ENCODE results near the gene NELL1.

NELL1 gene

DNA sequence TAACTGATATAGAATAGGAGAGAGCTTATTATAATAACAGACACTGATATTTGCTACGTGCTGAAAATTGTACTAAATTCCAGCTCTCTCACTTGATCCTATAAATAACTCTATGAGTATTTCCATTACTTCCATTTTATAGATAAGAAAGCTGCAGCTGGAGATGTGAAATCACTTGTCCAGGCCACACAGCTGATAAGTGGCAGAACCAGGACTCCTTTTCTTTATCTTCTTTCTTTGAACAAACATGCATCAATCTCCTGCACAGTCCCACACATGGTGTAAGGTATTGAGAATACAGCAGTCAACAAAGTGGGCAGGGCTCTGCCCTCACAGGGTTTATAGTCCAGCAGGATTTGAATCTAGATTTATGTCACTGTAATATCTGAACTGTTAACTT is 652.1 kb downstream of the NELL1 start:
- no peak for DNase-seq (ENCODE audit: low read depth, low spot score)

DNA sequence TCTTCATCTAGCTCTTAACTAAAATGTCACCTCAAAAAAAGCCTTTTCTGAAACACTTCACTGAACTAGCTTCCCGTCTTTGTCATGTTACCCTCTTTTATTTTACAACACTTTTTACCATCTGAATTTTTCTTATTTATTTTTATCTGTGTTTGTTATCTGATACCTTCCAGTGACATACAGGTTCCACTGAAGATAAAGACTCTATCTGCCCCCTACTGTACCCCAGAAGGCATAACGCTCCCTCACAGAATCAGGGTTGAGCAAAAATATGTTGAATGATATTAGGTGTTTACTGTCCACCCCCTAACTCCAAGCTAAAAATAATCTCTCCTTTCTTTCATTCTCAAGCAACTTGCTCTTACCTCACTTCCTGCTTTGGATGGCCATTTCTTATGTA is 654.2 kb downstream of the NELL1 start:
- DNase-seq (ENCODE audit: low read depth, low spot score) = no peak

DNA sequence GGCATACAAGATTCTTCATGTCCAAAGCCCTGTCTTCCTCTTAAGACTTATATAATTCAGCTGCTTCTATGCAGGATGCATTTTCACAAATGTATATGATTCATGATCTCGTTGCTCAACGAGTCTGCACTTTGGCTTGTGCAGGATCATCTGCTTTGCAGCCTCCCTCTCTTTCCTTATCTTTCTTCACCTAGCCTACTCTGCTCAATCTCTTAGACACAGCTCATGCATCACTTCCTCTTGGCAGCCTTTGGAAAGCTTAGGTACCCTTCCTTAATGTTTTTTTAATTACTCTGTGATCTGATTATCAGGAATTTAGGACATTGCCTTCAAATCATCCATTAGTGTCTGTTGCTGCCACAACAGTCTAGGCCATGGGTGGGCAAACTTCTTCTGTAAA is 673.8 kb downstream of the NELL1 start:
- DNase-seq (ENCODE audit: low read depth, low spot score) = no peak

DNA sequence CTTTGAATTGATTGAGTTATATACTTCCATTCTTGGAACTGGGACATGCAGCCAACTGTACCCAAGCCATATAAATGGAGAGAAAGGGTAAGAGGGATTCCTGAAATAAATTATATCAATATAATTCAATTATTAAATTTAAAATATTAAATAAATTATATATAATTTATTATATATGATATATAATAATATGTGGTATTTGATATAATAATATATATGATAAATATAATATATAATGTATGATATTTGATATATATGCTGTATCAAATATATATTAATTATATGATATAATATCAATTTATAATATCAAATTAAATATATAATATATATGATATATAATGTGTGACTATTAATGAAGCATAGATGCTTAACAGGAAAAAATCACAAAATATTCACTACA is 677.0 kb downstream of the NELL1 start:
- DNase-seq (ENCODE audit: low read depth, low spot score) = no peak

DNA sequence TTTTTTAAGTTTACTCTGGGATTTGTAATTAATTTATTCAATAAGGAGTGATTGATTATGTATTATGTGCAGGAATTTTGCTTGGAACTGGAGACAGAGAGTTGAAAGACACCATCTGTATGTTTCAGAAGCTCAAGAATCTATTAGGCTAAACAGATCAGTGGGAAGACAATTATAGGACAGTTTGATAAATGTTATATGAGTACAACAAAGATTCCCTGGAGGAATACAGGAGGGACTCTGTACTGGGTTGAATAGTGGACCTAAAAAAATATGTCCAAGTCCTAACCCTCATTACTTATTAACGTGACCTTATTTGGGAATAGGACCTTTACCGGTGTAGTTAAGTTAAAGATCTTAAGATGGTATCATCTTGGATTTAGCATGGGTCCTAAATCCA is 681.2 kb downstream of the NELL1 start:
- DNase-seq (ENCODE audit: low read depth, low spot score) = no peak

DNA sequence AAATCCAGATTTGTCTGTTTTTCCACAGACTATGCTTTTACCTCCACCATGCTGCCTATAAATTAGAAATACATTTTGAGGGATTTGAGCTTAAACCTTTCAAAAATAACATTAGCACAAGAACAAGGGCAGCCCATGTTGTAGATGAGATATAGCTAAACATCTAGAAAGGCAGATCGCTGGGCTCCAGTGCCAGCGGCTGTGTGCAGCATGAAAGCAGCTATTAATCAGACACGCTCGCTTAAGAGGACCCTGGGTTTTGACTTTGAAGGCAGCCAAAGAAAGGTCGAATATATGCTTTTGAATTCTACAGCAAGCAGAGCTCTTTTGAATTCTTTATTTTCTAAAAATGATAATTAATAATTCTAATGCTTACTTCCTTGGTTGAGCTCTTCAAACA is 684.0 kb downstream of the NELL1 start:
- no peak for DNase-seq (ENCODE audit: low read depth, low spot score)

DNA sequence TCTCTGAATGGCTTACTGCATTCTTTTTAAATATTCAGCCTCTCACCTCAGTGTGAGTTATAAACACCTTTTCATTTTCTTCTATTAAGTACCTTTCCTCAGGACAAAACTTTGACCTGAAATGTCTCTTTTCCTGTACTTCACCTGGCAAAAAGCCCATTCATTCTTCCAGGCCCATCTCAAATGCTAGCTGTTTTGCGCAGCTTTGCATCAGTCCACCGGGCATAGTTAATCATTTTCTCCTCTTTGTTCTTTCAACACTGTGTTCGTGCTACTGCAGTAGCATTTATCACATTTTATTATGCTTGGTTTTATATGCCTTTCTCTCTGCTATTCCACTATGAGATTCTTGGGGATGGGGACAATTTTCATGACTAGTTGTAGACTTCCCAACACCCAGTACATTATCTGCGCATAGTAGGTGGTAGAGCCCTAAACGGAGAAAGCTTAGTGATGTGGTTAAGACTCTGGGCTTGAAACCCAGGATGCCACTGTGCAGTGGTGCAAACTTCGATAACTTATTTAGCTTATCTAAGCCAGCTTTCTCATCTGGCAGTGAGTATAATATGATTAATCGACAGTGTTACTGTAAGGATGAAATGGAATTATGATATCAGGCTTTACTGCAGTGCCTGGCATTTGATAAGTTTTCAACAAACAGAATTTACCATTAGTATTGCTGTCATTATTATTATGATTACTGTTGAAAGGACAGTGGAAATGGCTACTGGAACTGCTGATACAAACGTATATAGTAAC is 695.7 kb downstream of the NELL1 start:
- DNase-seq (ENCODE audit: low read depth, low spot score) = no peak

DNA sequence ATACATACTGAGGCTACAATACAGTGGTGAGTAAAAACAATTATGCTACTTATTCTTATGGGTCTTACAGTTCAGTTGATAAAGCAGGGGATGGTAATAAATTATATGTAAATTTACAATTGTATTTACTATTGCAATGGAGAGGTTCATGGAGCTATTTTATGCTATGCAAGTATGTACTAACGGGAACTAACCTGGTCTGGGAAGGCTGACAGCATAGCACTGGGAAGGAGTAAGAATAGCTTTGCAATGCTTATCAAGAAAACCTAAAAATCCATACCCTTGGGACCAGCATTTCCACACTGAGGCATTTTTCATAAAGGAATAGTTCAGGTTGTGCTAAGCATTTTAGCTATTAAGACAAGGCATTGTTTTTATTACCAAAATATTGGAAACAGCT is 700.6 kb downstream of the NELL1 start:
- no peak for DNase-seq (ENCODE audit: low read depth, low spot score)

DNA sequence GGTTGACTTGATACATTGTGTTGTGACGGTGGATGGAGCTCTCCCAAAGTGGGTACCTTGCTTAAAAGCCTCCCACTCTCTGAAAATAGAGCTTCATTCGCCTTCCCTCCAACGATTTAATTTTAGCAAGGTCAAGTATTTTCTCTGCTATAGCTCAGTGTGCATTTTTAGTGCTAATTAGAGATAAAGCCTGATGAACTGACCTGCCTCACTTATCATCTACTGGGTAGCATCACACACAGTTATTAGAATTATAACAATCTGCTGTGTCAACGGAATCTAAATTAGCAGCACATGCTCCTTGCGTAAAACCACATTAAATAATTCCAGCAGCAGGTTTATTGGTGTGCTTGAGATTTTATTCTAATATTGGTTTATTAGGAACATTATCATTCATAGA is 701.7 kb downstream of the NELL1 start:
- no peak for DNase-seq (ENCODE audit: low read depth, low spot score)

DNA sequence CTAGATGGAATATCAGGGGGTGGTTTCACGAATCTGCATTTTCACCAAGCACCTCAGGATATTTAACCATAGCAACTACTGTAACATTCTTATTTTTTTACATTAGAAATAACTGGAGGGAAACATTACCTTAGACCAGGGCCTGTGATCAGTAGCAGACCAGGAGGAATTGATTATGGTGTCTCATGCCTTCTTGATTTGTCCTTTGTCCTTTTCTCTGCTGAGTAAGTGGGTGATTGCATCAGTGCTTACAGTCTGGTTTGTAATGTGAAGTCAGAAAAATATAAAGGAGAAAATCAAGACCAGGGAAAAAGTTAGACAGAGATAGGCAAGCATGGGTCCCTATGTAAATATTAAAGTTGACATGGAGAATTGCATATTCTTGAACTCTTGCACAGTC is 703.3 kb downstream of the NELL1 start:
- no peak for DNase-seq (ENCODE audit: low read depth, low spot score)

DNA sequence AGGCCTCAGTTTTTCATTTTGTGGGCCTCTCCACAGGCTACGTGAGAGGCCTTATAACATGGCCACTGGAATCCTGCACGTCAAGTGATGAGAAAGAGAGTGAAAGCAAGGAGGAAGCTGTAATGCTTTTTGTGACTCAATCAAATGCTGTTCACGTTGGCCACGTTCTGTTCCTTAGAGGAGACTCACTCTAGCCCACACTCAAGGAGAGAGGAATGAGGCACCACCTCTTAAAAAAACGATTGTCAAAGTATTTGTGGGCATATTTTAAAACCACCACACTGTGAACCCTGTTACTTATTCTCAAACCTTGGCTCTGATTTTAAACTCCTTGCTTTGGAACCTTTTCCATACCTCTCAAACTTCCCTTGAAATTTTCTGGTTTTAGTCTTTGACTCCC is 705.0 kb downstream of the NELL1 start:
- DNase-seq (ENCODE audit: low read depth, low spot score) = no peak

DNA sequence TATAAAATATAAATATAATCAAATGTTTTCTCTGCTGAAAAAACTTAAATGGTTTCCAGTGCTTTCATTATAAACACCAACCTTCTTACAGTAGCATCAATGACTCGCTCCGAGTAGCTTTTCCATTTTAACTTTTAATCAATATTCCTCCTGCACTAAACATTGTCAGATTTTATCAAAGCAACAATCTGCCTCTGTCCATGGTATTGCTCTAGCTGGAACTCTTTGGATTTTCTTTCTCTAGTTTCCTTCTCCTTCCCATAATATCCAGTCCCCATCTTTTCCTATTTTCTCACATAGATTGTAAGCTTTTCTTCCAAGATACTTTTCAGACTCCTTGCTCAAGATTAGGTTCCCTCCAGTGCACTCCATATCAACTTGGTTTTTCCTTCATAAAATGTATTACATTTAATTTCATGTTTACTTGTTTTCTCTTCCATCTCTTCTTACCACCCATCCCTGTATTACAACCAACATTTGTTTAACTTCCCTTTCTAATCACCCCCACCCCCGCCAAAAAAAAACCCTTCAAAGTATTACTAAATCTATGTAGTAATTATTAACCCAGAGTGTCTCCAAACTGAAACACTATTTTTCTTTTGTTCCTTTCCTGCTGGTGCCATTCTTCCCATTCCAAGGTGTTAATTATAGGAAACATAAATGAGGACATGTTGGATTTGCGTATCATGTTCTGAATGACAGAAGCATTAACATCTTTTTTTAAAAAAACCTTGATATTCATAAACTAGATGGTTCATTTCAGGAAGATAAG is 716.5 kb downstream of the NELL1 start:
- peak; percentile 5 for DNase-seq (ENCODE audit: low read depth, low spot score)

DNA sequence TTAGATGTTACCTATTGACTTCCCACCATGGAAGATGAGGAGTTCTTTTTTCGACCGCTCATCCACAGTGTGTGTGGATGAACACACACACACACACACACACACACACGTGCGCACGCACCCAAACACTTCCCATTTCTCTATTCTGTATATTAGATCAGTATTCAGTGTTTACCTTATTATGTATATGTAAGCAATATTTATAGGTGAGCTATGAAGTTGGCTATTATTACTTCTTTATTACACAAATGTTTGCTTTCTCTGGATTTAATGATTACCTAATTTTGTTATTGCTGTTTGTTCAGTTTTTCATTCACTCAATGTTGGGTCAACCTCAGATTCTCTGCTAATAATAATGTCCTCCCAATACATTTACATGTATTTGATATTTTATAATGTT is 721.0 kb downstream of the NELL1 start:
- DNase-seq (ENCODE audit: low read depth, low spot score) = no peak

DNA sequence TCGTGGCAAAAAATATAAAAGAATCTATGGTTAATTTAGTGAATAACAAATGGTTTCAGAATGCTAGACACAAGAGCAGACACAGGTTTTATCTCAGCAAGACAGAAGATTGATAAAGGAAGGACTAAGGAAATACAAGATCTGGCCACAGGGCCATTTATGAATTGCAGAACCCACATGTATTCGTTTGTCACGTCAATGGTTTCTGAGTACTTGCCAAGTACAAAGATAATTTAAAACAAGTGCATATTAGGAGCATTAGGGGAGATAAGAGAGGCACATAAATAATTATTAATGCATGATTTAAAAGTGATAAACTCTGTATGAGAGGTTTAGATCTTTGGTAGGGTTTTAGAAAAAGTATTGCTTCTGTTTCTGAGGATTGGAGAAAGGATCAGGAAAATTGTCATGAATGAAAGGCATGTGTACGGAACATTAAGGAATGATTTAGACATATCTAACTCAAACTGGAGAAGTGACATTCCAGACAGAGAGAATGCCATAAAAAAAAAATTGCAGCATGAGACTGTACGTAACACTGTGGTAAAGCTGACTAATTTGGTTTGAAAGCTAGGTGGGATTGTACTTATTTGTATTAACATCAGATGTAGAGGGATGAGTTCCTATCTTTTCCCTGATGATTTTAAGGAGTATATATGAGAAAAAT is 727.1 kb downstream of the NELL1 start:
- no peak for DNase-seq (ENCODE audit: low read depth, low spot score)

DNA sequence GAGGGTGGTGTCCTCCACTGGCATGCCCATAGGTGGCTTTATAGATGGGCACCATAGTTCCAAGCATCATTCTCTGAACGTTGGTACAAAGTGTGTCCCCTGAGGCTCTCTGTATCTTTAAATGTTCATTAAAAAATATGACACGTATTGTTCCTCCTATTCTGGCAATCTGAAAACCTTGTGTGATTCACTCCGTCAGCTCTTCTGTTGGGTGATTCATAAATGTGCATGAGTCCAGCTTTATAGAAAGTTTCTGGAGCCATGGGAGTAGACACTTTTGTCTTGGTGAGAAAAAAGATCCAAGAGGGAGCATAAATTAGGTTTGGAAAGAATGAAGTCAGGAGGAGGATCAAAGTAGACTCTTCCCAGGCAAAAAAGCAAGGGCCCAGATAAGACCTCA is 728.8 kb downstream of the NELL1 start:
- DNase-seq (ENCODE audit: low read depth, low spot score) = peak; percentile 14

DNA sequence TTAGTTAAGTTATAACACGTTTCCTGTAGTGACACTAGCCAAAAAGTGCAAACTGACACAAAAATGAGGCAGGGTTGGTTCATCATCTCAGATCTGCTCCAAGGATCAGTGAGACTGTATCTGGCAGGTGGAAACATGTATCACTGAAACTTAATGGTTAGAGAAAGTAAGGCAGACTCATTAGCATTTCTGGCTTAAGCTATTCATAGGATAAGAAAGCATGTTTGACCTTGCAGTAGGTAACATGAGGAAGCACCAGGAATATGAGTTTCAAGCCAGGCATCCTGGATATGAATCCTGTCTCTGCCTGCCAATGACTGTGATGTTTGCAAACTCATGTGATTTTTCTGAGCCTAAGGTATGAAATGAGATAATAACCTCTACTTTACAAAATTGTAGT is 732.1 kb downstream of the NELL1 start:
- DNase-seq (ENCODE audit: low read depth, low spot score) = no peak

DNA sequence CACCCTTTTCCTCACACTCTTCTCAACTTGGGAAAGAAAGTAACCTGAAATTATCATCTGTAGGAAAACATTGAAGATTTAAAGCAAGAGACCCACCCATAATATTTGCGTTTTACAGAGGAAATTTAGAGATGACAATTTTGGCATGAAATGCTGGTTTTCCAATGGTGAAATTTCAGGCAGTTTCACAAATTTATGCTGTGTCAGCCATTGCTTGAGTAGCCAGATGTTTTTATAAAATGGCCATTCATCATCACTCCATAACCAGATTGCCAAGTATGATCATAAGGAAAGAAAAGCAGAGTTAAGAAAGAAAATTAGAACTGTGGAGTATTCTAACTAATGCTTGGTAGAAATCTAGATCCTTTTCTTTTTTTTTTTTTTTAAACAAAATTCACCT is 732.9 kb downstream of the NELL1 start:
- no peak for DNase-seq (ENCODE audit: low read depth, low spot score)

DNA sequence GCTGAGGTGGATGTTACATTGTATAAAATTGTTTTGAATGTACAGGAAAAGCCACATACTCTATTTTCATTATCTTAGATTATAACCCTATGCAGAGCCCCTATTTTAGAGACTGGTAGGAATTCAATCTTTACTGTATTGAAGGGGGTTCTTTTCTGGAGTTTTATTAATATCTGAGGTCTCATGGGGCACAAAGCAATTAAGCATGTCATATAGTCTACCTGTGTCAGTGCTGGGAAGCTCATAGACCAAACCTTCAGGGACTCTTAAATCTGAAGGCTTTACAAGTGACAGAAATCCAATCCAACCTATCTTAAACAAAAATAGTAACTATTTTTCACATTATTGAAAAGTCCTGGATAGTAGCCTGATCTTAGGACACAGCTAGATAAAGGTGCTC is 733.7 kb downstream of the NELL1 start:
- DNase-seq (ENCODE audit: low read depth, low spot score) = no peak

DNA sequence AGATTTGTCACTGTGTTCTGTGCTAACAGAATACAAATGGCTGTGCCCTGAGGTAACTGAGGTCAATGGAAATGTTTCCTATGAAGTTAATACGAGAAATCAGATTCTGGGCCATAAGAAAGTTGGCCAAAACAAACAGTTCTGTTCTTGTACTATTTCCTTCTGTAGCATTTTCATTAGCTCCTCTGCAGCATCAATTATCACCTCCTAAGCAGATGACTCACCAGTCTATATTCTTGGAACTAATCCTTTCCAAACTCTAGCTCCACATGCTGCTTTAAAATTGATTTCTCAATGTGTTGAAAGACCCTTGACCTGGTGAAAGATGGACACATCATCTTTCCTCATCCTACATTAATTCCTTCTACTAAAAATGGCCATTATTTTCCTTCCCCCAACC is 736.0 kb downstream of the NELL1 start:
- peak; percentile 37 for DNase-seq (ENCODE audit: low read depth, low spot score)

DNA sequence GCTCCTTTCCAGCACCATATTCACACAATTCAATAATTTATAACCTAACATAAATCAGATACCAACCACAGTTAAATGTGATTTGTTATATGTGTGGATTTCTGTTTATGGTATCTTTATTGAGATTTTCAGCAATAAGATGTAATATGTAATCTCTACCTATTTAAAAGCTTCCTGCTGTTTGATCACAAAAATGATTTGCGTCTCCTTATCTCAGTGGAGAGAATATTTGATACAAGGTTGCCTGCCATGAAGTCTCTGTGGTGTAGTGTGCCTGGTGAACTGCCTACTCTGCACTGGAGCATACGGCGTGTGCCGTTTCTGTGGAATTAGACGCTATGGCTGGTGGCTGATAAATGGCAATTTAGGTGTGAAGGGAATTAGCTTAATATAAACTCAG is 741.1 kb downstream of the NELL1 start:
- no peak for DNase-seq (ENCODE audit: low read depth, low spot score)

DNA sequence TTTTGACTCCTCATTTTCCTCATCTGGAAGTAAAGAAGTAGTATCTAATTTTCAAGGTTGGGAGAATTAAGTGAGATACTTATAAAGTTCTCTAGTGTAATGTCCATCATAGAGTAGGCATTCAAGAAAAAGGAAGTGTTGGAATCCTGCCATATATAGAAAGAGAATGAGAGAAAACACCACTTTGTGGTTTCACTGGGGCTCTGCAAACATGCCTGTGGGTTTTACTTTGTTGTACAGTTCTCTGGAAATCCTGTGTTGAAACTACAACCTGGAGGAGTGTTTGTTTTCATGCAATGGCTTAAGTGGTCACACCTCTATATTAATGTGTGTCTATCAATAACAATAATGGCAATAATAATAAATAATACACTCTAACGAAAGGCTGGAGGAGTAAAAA is 741.7 kb downstream of the NELL1 start:
- peak; percentile 59 for DNase-seq (ENCODE audit: low read depth, low spot score)

DNA sequence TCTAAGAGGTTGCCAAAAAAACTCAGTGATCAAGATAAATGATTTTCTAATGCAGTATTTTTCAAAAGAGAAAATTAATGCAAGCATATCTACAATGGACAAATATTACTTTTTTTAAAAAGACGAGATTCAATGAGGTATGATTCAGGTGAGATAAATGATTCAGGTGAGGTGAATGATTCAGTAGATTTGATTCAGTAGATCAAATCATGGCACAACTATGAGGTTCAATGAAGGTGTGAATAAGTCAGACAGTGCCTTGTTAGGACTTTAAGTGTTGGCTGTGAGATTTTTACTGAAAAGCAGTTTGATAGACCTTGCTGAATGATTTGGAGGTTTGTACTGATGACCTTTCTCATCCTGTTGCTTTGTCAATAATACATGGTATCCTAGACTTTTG is 742.2 kb downstream of the NELL1 start:
- DNase-seq (ENCODE audit: low read depth, low spot score) = no peak

All from astrocyte of the hippocampus (primary cell).